GM12864 (cell line): ENCODE data around the gene MBOAT2.

ENCODE experiments used
- DNase-seq: peaks from one replicate; pipeline ENCODE4 v3.0.0-alpha.2; 2011; ENCODE audit warnings: low read depth
- H3K4me3 ChIP-seq: 2 replicates; pipeline ENCODE4 v1.5.1; 2011; ENCODE audit warnings: mild to moderate bottlenecking, low read depth, low read length, control low read depth
- TF ChIP-seq, protein P1 (sequence below): IDR thresholded peaks from 2 replicates; pipeline ENCODE4 v1.5.1; 2011; ENCODE audit warnings: low read depth, mild to moderate bottlenecking, moderate library complexity, low read length, control low read depth, inconsistent platforms; ENCODE audit errors: missing control alignments

Gene MBOAT2

DNA sequence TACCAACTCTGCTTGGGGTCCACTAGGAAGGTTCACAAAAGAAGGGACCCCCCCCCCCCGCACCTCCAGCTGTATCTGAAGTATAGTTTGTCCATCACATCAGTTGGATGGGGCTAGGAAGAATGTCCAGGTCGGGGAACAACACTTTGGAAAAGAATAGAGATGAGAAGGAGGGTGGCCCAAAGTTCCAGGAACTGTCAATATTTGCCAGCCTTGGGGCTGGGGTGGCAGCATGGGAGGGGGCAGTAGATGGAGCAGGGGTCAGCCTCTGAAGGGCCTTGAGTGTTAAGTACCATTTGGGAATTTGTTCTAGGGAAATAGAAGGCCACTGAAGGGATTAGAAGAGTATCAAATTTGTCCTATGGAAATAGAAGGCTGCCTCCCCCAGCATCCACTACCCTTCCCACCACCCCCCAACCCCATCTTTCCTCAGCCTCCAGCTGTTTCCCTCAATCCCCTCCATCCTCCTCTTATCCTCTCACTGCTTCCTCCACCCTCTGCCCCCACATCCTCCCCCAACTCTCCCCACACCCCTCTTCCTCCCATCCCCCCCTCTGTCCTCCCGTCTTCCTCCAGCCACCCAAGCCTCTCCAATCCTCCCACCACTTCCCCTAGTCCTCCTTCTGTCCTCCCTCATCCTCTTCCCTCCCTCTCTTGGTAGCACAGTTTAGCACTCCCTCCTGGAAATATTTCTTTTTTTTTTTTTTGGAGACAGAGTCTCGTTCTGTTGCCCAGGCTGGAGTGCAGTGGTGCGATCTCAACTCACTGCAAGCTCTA, 164.1 kb downstream of the MBOAT2 start:
- no peak overlapping the region for H3K4me3 ChIP-seq
- DNase-seq, result no peak
- TF ChIP-seq, protein P1, sequence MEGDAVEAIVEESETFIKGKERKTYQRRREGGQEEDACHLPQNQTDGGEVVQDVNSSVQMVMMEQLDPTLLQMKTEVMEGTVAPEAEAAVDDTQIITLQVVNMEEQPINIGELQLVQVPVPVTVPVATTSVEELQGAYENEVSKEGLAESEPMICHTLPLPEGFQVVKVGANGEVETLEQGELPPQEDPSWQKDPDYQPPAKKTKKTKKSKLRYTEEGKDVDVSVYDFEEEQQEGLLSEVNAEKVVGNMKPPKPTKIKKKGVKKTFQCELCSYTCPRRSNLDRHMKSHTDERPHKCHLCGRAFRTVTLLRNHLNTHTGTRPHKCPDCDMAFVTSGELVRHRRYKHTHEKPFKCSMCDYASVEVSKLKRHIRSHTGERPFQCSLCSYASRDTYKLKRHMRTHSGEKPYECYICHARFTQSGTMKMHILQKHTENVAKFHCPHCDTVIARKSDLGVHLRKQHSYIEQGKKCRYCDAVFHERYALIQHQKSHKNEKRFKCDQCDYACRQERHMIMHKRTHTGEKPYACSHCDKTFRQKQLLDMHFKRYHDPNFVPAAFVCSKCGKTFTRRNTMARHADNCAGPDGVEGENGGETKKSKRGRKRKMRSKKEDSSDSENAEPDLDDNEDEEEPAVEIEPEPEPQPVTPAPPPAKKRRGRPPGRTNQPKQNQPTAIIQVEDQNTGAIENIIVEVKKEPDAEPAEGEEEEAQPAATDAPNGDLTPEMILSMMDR, result no peak

DNA sequence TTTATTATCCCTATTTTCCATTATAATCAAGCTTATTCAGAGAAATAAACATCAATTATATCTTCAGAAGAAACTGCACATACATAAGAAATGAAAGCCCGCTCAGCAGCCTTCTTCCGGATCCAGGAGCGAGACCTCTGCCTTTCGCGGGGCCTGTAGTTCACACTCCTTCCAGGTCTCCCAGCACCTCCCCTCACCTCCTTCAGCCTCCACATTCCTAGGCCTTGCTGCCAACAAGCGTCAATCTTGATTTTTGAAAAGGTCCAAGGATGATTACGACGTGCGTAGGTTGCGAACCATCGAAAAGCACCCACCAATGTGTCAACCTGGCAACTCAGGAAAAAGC, 165.7 kb downstream of the MBOAT2 start:
- TF ChIP-seq, protein P1, result no peak
- H3K4me3 ChIP-seq, result no peak overlapping the region; the same call in 1 of the 2 replicates
- DNase-seq, result no peak

DNA sequence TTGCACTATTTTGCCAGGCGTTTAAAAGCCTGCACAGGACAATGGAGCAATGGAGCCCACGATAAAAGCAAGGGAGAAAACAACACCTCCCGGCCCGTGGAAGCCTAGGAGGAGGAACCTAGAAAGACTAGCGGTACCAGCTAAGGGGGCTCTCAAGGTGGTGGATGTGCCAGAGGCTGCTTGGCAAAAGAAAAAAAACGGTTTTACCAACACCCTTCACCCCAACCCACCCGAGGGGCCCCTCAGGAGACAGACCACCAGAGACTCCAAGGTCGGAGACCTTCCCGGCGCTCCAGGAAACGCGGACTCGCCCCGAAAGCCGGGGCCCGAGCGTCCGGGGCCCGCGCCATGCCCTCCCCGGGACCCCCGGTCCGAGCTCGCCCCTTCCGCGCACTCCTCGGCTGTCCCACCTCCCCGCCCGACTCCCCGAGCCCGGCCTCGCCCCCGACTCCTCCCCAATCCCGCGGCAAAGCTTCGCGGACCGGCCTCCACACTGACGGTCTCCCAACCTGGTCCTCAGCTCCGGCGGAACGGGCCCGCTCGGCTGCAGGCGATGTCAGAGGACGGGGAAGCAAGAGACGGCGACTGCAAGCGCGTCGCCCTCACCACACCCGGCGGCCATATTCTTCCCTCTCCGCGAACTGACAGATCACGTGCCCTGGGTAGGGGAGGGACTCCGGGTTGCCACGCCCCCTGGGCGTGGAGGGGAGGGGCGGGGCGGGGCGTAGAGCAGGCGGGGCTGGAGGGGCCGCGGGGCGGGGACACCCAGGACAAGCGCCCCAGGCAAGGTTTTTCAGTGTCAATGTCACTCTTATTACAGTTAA, 166.3 kb downstream of the MBOAT2 start, which contains the start of gene KIDINS220:
Gene KIDINS220, minus strand, starts transcription at position 643 of the 824 bp plus-strand sequence. CDS start 10,520 bp downstream, outside the sequence.
- peak; percentile 44 for DNase-seq
- H3K4me3 ChIP-seq, result peak within 1 kb of the TSS; percentile 92
- TF ChIP-seq, protein P1, result no peak

DNA sequence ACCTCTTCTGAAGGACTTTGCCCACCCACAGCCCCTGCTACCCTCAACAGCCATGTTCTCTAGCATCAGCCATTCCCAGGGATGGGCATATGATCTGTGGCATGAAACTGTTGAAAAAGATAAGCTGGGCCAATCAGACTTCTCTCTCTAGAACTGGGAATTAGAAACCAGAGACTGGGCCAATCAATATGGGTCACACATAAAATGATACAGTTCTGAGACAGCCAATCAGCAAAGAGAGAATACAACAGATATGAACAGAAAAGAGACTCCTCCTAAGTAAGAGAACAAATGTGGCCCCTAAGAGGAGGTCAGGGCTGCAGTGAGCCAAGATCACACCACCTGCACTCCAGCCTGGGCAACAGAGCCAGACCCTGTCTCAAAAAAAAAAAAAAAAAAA, 168.2 kb downstream of the MBOAT2 start:
- no peak for DNase-seq
- TF ChIP-seq, protein P1, result no peak

DNA sequence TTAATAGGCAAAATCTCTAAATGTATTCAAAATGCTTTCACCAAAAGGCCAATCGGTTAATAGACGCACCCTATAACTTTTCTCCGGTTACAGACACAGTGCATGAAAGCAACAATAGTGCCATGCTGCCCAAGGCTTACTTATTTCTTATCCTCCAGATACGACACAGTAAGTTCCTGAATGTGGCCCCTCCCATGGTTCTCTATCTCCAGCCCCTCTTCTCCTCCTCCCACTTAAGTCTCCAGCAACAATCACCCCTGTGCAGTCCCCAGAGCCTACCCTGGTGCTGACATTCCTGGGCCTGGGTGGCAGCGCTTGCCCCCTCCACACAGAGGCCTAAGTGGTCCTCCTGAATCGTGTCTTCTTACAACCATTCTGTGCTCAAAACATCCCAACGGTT, 169.6 kb downstream of the MBOAT2 start:
- TF ChIP-seq, protein P1, result no peak
- no peak overlapping the region for H3K4me3 ChIP-seq
- no peak for DNase-seq

More for the DNA sequence above, 168.2 kb downstream of the MBOAT2 start:
- H3K4me3 ChIP-seq, result no peak overlapping the region

DNA sequence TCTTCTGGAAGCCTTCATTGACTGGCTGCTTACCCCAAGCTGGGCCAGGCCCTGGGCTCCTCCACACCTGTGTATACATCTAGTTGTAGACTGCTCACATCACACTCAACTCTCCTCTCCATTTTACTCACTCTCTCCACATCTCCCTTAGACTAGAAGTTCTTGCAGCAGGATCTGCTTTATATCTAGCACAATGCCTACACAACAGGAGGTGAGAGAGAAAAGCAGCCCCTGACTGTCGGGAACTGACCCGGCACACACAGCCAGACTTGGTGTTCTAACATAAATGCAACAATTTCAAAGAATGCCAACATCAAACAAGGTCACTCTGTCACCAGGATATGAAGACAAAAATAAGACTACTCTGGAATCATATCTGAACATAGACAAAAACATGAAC, 172.0 kb downstream of the MBOAT2 start:
- TF ChIP-seq, protein P1, result no peak
- DNase-seq, result no peak
- no peak overlapping the region for H3K4me3 ChIP-seq
